Measurements from ENCODE around the gene ADRB2. TPM values are rescaled to one million over a fixed set of nuclear protein-coding genes. Genes with fewer than 3 reads are reported as not detected.

The ADRB2 gene
- total and polyA plus RNA-seq, 10 of the 15 experiments (the other 5 are each of a cell fraction or from before 2014, with no cell fraction given) = 0.03 to 0.34 (median 0.18) TPM; not detected in 1

- intact Hi-C loops (cut with micrococcal nuclease; ENCODE audit: unreplicated experiment) = loop anchor here (5.0 kb wide), 1 partner anchor 48 kb away; no protein-coding TSS in a partner anchor
- Histone ChIP-seq H3K27ac (ENCODE audit: control insufficient read depth, insufficient read depth) (no peak overlapping the region), H3K27me3 (replicated peaks in 1 of 2; ENCODE audit: control insufficient read depth in 2 of 2, insufficient read depth in 2 of 2, low read length in 1 of 2) (no peaks in the 10 kb centered on the region), H3K9me3 (replicated peaks; ENCODE audit: control insufficient read depth, insufficient read depth, low read length) (no peaks in the 10 kb centered on the region), H3K4me3 (no peak overlapping the region), H3K79me2 (ENCODE audit: control insufficient read depth, insufficient read depth, low read length) (no peaks in the 10 kb centered on the region), H3K9ac (ENCODE audit: control insufficient read depth, insufficient read depth, low read length) (no peak overlapping the region), H3K4me1 (ENCODE audit: control insufficient read depth, insufficient read depth, low read length) (peaks cover 37% of the 10 kb centered on the region), H4K20me1 (ENCODE audit: control insufficient read depth, insufficient read depth) (no peaks in the 10 kb centered on the region), H2AFZ (ENCODE audit: control insufficient read depth, low read depth, low read length) (no peak overlapping the region), H3K36me3 (ENCODE audit: control insufficient read depth in 2 of 2, insufficient read depth in 2 of 2, low read length in 1 of 2) (no peaks in the 10 kb centered on the region), H3K4me2 (ENCODE audit: control insufficient read depth, insufficient read depth) (no peak overlapping the region; the same call in 1 of the 2 replicates)
- CTCF ChIA-PET = interaction anchor here (0.8 to 2.3 kb wide), 9 partner anchors 10 to 549 kb away, joined by 3 to 13 read pairs (median 5); no protein-coding TSS in a partner anchor
- in situ Hi-C loops (cut with MboI) = no loop called here
- BruUV-seq (replicated peaks) = no TSS peak
- SMC1A ChIA-PET (ENCODE audit: uncharacterized antibody, unreplicated experiment) = interaction anchor here (0.9 to 2.4 kb wide), 6 partner anchors 9 to 56 kb away, joined by 3 to 9 read pairs (median 4); no protein-coding TSS in a partner anchor
- TF ChIP-seq RELB (IDR thresholded peaks at IDR 0.05; ENCODE audit: low read depth) (no peak), SPI1 (IDR thresholded peaks at IDR 0.05; ENCODE audit: borderline replicate concordance, insufficient read depth, low read depth, low read length) (no peak), EGR1 (IDR thresholded peaks at IDR 0.05; ENCODE audit: borderline replicate concordance in 1 of 2, low read depth in 2 of 2, low read length in 2 of 2) (no peak)
- WGBS (ENCODE audit: insufficient coverage, insufficient replicate concordance, low lambda C conversion rate, missing lambda C conversion rate) = 21% methylated on average over 5 of the region's 5 CpGs
- POLR2A ChIA-PET = no interaction called here
- ATAC-seq = peak; percentile 29
- no peak for FAIRE-seq
- DNase-seq (ENCODE audit: low read depth, low spot score) = no peak
- RAD21 ChIA-PET (ENCODE audit: unreplicated experiment) = interaction anchor here (1.3 to 2.0 kb wide), 3 partner anchors 10 to 48 kb away, joined by 4 to 8 read pairs (median 5); no protein-coding TSS in a partner anchor
Measured at GRCh38 chr5:148794729-148795561, 31.5 kb upstream of the ADRB2 start.

Measured in GM12878 (cell line).